ENCODE results near the gene NAPEPLD.
"Not testable (repeated sequence)": the region's sequence is repeated elsewhere in the genome, so short reads cannot be mapped to it uniquely, and the experiment has no call there.

Gene NAPEPLD

DNA sequence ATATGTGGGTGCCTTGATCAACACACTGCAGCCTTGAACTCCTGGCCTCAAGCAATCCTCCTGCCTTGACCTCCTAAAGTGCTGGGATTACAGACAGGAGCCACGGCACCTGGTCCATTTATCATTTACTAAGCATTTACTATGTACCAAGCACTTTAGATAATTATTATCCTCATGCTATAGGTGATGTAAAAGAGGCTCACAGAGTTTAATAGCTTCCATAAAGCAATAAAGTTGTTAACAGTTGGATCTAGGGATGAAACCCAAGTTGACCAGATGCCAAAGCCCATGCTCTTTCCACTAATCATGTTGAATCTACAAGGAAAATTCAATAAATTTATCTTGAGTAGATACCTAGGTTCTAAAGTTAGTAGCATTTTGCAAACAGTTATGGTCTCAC is 5.0 kb downstream of the NAPEPLD start:
- no peak for DNase-seq

DNA sequence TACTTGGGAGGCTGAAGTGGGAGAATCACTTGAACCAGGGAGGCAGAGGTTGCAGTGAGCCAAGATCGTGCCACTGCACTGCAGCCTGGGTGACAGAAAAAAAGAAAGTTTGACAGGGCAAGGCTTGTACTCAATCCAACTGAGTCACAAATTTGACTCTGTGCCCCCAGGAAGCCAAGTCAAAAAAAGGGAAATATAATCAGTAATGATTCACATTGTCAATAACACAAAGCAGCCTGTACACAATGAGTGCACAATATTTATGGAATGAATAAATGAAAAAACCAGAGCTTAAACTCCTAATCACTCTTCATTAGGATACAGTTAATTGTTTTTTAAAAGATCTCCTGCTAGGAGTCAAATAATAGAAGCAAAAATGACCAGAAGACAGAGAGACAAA is 6.4 kb downstream of the NAPEPLD start:
- no peak for DNase-seq

DNA sequence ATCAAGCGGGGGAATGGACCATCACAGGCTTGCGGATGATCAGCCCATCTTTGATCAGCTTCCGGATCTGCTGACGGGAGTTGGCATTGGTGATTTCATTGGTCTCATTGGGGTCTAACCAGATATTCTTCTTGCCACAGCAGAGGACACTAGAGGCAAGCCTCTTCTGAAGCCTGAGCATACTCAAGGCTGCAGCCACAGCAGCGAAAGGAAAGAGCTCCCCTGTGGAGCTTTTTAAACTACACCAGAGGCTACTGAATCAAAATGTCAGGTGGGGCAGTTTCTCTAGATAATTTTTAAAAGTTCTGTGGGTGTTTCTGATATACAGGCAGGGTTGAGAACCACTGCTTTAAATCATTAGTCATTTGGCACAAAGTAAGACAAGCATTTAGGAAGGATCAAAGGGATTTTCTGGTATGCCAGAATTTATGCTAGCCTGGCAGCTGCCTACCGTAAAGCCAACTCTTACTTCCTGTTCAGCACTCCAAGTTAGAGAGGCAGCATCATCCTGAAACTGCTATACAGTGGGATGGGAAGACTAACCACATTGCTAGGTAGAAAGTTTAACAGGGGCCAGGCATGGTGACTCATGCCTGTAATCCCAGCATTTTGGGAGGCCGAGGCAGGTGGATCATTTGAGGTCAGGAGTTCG is 7.0 kb downstream of the NAPEPLD start:
- DNase-seq = no peak

GRCh38 chr7:103140685-103141084 is 8.2 kb downstream of the NAPEPLD start:
- DNase-seq = no peak

DNA sequence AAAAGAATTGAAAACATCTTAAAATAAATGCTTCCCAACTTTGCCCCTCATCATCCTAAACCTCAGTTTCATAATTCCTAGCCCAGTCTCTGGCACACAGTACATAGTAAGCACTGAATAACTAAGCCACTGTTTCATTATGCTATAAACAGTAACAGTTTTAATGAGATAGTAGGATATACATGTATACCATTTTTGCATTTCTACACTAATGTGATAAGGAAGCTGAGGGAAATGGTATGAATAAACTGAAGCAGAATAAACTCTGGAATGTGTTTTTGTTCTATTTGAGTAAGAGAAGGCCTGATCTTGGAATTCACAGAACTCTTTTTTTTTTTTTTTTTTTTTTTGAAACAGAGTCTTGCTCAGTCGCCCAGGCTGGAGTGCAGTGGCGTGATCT is 8.8 kb downstream of the NAPEPLD start:
- no peak for DNase-seq

GRCh38 chr7:103134836-103135554 is 13.9 kb downstream of the NAPEPLD start:
- no peak for DNase-seq

DNA sequence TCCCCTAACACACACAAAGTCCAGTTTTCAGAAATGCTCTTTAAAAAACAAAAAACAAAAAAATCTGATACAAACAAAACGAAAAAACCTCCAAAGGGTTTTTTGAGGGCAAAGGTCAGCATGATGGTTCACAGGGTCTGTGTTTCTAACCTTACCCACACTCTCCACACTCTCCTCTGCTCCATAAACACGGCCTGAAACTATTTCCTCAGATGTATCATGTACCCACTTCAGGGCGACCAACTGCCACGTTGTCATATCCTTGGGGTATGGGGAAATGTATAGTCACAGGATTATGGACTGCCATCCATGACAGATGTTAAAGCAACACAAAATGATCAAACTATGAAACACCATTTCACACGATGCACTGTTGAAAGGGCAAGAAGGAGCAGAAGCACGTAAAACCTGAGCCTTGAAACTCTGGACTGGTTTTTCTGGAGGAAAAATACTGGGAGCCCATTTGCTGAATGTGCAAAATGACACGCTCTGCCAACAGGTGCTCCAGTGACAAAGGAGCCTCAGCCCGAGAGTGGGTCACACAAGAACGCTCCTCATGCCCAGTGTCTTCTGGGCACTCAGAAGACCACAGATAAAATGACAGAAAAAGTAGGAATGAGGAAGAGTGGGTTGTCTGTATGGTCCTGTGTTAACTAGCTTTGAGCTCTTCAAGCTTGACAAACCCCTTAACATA is 15.8 kb downstream of the NAPEPLD start:
- no peak for DNase-seq

DNA sequence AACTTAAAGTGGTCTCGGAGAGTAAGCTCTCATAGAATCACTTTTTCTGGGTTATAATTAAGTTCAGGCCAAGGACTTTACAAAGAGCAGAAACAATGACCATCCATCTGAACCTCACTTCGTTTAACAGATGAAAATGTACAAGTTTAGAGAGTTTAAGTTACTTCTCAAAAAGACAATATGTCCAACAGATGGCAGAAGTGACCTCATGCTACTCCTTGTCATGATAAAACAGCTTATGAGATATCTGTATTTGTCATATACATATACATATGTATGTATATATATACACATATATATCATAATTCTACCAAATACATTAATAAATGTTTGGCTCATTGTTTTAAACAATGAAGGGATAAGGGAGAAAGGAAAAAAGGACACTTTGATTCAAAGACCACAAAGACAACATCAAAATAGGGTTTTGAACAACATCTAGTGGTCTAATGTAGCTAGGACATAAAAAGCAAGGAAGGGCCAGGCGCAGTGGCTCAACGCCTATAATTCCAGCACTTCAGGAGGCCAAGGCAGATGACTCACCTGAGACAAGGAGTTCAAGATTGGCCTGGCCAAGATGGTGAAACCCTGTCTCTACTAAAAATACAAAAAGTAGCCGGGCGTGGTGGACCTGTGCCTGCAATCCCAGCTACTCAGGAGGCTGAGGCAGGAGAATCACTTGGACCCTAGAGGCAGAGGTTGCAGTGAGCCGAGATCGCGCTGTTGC is 17.8 kb downstream of the NAPEPLD start:
- no peak for DNase-seq

- DNase-seq = no peak
These were observed 19.0 kb downstream of the NAPEPLD start for GRCh38 chr7:103129702-103130549.

- no peak for DNase-seq
These were observed 21.9 kb downstream of the NAPEPLD start for GRCh38 chr7:103127006-103127405.

GRCh38 chr7:103124429-103124979 is 24.4 kb downstream of the NAPEPLD start:
- DNase-seq = no peak

DNA sequence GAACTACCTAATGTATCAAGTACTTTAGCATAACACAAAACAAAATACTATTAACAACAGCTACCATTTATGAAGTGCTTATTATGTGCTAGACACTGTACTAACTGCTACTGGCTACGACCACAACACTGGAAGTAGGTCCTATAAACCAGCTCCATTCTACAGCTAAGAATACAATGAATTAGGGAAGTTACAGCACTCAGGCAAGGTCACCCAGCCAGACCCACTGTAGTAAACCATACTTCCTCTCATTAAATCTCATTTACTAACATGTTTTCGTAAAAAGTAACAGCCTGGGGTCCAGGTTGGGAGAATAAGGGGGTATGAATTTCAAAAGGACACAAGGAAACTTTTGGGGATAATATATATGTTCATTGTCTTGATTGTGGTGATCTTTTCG is 25.4 kb downstream of the NAPEPLD start:
- no peak for DNase-seq

- no peak for DNase-seq
These were observed 27.3 kb downstream of the NAPEPLD start for GRCh38 chr7:103121641-103122040.

DNA sequence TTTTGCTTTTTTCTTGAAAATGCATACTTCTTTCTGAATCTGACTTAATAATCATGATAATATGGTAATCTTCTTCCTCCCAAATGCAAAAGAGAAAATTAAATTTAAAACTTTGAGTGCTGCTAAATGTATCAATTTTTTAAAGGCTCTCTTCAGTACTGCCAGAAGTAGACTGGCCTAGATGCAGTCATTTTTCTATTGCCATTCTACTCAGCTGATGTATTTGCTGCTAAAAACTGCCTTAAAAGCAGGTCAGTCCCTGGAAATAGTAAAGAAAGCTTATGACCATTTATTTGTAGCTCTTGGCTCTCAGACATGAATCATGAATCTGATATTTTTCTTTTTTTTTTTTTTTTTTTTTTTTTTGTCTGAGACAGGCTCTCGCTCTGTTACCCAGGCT is 28.5 kb downstream of the NAPEPLD start:
- DNase-seq = no peak

- no peak for DNase-seq
These were observed 29.1 kb downstream of the NAPEPLD start for GRCh38 chr7:103119791-103120291.

- no peak for DNase-seq
These were observed 31.4 kb downstream of the NAPEPLD start for GRCh38 chr7:103117465-103117864.

DNA sequence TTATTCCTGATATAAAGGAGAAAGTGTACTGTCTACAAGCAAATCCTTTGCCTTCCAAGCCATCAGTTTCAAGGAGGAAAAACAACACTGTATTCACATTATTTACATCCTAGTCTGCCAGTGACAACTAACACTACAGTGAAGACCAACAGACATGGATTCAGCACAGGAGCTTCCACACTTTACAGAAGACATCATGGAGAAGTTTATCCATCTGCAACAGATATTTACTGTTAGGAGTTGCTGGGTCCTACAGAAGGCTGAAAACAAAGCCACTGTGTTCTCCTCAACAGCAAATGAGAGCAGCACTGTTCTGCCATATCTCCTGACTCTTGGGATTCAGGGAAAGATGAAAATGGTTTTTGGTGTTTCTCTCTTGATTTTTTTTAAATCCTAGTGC is 31.9 kb downstream of the NAPEPLD start:
- DNase-seq = no peak

- no peak for DNase-seq
These were observed 32.4 kb downstream of the NAPEPLD start for GRCh38 chr7:103116511-103116910.

DNA sequence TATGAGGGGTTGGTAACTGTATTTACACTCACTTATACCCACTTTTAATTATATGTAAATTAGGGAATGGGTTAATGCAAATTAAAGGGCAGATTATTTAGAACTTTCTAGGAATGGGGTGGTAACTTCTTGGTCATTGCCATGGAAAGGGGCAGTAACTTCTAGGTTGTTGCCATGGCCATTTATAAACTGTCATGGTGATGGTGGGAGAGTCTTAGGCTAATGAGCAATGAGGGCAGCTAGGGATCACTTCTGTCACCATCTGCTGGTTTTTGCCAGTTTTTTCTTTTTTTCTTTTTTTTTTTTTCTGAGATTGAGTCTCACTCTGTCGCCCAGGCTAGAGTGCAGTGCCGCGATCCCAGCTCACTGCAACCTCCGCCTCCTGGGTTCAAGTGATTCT is 33.1 kb downstream of the NAPEPLD start:
- DNase-seq = no peak

GRCh38 chr7:103114576-103115008 is 34.3 kb downstream of the NAPEPLD start:
- DNase-seq = no peak

GRCh38 chr7:103113164-103113563 is 35.7 kb downstream of the NAPEPLD start:
- DNase-seq = no peak

DNA sequence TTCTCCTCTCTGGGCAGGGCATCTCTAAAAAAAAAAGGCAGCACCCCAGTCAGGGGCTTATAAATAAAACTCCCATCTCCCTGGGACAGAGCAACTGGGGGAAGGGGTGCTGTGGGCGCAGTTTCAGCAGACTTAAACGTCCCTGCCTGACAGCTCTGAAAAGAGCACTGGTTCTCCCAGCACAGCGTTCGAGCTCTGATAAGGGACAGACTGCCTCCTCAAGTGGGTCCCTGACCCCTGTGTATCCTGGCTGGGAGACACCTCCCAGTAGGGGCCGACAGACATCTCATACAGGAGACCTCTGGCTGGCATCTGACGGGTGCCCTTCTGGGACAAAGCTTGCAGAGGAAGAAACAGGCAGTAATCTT is 42.2 kb downstream of the NAPEPLD start:
- not testable (repeated sequence) for DNase-seq
